ENCODE results near the gene KRTAP4-7.

DNA sequence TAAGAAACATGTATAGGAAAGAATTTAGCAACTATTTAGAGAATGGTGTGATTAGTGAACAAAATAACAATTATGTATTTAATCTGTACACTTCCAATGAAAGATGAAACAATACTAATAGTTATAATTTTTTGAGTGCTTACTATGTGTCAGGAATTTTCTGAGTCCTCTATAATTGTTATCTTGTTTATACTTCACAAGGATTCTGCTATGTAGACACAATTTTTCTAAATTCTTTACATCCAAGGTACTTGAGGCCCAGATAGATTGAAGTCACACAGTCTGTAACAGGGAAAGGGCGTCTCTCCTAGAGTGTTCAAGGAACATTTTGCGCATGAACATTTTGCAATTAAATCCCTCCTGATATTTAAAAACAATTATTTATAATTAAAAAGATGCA, 41.1 kb downstream of the KRTAP4-7 start:
- TF ChIP-seq CTCF (conservative IDR thresholded peaks at IDR 0.05; ENCODE audit: low read depth in 2 of 2) (no peak), EZH2phosphoT487 (IDR thresholded peaks at IDR 0.05; ENCODE audit: unreplicated experiment) (no peak), EZH2 (IDR thresholded peaks at IDR 0.05; ENCODE audit: low read depth, unreplicated experiment) (no peak), POLR2AphosphoS5 (IDR thresholded peaks at IDR 0.05; ENCODE audit: low read depth) (no peak), ZNF331 (CRISPR knock-in tag; IDR thresholded peaks at IDR 0.05; ENCODE audit: low read depth) (no peak), CREB1 (CRISPR knock-in tag; IDR thresholded peaks at IDR 0.05; ENCODE audit: low read depth) (no peak), NANOG (IDR thresholded peaks at IDR 0.05; ENCODE audit: borderline replicate concordance) (no peak), JUNB (IDR thresholded peaks at IDR 0.05; ENCODE audit: unreplicated experiment) (no peak), STAT1 (IDR thresholded peaks at IDR 0.05; ENCODE audit: unreplicated experiment) (no peak)
- TF ChIP-seq, protein P1, sequence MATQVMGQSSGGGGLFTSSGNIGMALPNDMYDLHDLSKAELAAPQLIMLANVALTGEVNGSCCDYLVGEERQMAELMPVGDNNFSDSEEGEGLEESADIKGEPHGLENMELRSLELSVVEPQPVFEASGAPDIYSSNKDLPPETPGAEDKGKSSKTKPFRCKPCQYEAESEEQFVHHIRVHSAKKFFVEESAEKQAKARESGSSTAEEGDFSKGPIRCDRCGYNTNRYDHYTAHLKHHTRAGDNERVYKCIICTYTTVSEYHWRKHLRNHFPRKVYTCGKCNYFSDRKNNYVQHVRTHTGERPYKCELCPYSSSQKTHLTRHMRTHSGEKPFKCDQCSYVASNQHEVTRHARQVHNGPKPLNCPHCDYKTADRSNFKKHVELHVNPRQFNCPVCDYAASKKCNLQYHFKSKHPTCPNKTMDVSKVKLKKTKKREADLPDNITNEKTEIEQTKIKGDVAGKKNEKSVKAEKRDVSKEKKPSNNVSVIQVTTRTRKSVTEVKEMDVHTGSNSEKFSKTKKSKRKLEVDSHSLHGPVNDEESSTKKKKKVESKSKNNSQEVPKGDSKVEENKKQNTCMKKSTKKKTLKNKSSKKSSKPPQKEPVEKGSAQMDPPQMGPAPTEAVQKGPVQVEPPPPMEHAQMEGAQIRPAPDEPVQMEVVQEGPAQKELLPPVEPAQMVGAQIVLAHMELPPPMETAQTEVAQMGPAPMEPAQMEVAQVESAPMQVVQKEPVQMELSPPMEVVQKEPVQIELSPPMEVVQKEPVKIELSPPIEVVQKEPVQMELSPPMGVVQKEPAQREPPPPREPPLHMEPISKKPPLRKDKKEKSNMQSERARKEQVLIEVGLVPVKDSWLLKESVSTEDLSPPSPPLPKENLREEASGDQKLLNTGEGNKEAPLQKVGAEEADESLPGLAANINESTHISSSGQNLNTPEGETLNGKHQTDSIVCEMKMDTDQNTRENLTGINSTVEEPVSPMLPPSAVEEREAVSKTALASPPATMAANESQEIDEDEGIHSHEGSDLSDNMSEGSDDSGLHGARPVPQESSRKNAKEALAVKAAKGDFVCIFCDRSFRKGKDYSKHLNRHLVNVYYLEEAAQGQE (IDR thresholded peaks at IDR 0.05; ENCODE audit: unreplicated experiment) = no peak

Measured in GM23338 (cell line).